Prostate gland (tissue), 2 donors: ENCODE results near the gene OSBPL2. TPM values are rescaled to one million over a fixed set of nuclear protein-coding genes. Genes with fewer than 3 reads are reported as not detected.

Source experiments
- DNase-seq: peaks from one replicate; pipeline ENCODE4 v3.0.0-alpha.2; 2019; ENCODE audit warnings: low spot score
- H3K27ac ChIP-seq, 2 donors: fragments of 200-600 bp; sonication (generic); 2 replicates each; pipeline ENCODE4 v1.5.1; 2017 to 2019
- H3K27me3 ChIP-seq: fragments of 200-600 bp; sonication (generic); replicated peaks from 2 replicates; pipeline ENCODE4 v1.5.1; 2019; ENCODE audit not compliant: insufficient read depth
- H3K36me3 ChIP-seq, 2 donors: fragments of 200-600 bp; sonication (generic); 1 replicate in 1 of 2; 2 replicates in 1 of 2; pipeline versions ENCODE4 v1.5.1 to v1.8.1; 2017 to 2019
- H3K4me1 ChIP-seq: fragments of 200-600 bp; sonication (generic); replicated peaks from 2 replicates; pipeline ENCODE4 v1.5.1; 2019
- H3K4me3 ChIP-seq, 2 donors: fragments of 200-600 bp; sonication (generic); 2 replicates each; pipeline ENCODE4 v1.5.1; 2017 to 2019
- H3K9me3 ChIP-seq: fragments of 200-600 bp; sonication (generic); 2 replicates; pipeline ENCODE4 v1.5.1; 2017
- POLR2A ChIP-seq: fragments of 450-650 bp; IDR thresholded peaks from one replicate; pipeline ENCODE4 v1.6.1; 2016; ENCODE audit warnings: antibody characterized with exemption, mild to moderate bottlenecking
- POLR2AphosphoS5 ChIP-seq: sonication (generic); formaldehyde crosslinking; IDR thresholded peaks from one replicate; pipeline ENCODE4 v1.6.1; 2017; ENCODE audit warnings: antibody characterized with exemption
- WGBS: methylation state at CpG from one replicate; pipeline ENCODE4 v1.1.5; 2018; 5-methylcytosine and 5-hydroxymethylcytosine counted together
- intact Hi-C: fragments of 100-400 bp; cut with DNase I; formaldehyde crosslinking; loops from one replicate; pipeline ENCODE4 v1.14.2; 2022
- total RNA-seq, 2 donors: library from RNA; depleted of rRNA; stranded (reverse); fragments of >200 nt; gene quantifications; one replicate each; pipeline ENCODE4 v1.1.0, GENCODE V29; 2016
- TF ChIP-seq, protein P1 (sequence below), 4 experiments: fragments of 200-600 bp in 2 of 4; fragments of 450-650 bp in 2 of 4; sonication (generic) in 2 of 4; IDR thresholded peaks; 1 replicate in 3 of 4; 2 replicates in 1 of 4; pipeline ENCODE4 v1.5.1; 2016 to 2019; ENCODE audit warnings: antibody characterized with exemption in 4 of 4, mild to moderate bottlenecking in 2 of 4, moderate library complexity in 2 of 4

Gene OSBPL2
- total RNA-seq, 2 donors from 2014 or later = 33.5 to 50.6 TPM

DNA sequence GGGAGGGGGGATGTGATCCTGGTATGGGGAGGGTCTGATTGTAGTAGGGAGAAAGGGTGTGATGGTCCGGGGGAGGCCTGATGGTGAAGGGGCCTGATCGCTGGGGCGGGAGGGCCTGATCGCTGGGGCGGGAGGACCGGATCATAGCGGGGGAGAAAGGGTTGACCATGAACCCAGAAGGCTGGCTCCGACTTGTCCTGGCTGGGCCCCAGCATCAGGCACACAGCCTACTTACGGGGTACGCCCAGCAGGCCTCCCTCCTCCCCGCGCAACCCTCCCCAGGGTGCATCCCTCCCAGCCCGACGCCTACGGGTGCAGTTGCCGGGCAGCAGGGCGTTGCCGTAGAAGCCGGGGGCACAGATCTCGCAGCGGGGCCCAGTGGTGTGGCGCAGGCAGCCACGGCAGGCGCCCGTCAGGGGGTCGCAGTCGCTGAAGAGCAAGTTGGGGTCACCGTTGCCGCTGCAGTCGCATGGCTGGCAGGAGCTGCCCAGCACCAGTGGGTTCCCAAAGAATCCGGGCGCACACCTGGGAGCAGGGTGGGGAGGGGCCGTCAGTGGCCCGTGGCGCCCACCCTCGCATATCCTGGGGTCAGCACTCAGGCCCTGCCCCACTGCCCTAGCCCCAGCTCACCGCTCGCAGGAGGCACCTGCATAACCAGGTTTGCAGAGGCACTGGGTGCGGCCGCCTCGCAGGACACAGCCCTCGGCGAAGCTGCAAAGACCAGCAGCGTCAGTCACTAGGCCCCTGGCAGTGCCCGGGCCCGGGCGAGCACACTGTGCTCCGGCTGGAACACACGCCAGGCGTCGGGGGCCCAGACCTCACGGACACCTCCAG, 85.0 kb downstream of the OSBPL2 start:
- TF ChIP-seq POLR2AphosphoS5 (no peak), POLR2A (no peak)
- TF ChIP-seq, protein P1, sequence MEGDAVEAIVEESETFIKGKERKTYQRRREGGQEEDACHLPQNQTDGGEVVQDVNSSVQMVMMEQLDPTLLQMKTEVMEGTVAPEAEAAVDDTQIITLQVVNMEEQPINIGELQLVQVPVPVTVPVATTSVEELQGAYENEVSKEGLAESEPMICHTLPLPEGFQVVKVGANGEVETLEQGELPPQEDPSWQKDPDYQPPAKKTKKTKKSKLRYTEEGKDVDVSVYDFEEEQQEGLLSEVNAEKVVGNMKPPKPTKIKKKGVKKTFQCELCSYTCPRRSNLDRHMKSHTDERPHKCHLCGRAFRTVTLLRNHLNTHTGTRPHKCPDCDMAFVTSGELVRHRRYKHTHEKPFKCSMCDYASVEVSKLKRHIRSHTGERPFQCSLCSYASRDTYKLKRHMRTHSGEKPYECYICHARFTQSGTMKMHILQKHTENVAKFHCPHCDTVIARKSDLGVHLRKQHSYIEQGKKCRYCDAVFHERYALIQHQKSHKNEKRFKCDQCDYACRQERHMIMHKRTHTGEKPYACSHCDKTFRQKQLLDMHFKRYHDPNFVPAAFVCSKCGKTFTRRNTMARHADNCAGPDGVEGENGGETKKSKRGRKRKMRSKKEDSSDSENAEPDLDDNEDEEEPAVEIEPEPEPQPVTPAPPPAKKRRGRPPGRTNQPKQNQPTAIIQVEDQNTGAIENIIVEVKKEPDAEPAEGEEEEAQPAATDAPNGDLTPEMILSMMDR (IDR thresholded peaks at IDR 0.05) = no peak
- Histone ChIP-seq H3K36me3 (no peaks in the 10 kb centered on the region), H3K9me3 (no peaks in the 10 kb centered on the region), H3K27me3 (no peaks in the 10 kb centered on the region), H3K4me1 (no peaks in the 10 kb centered on the region), H3K27ac (no peak overlapping the region), H3K4me3 (no peak overlapping the region)
- intact Hi-C loops = no loop called here
- no peak for DNase-seq
- WGBS = 86% methylated on average over 51 of the region's 52 CpGs

DNA sequence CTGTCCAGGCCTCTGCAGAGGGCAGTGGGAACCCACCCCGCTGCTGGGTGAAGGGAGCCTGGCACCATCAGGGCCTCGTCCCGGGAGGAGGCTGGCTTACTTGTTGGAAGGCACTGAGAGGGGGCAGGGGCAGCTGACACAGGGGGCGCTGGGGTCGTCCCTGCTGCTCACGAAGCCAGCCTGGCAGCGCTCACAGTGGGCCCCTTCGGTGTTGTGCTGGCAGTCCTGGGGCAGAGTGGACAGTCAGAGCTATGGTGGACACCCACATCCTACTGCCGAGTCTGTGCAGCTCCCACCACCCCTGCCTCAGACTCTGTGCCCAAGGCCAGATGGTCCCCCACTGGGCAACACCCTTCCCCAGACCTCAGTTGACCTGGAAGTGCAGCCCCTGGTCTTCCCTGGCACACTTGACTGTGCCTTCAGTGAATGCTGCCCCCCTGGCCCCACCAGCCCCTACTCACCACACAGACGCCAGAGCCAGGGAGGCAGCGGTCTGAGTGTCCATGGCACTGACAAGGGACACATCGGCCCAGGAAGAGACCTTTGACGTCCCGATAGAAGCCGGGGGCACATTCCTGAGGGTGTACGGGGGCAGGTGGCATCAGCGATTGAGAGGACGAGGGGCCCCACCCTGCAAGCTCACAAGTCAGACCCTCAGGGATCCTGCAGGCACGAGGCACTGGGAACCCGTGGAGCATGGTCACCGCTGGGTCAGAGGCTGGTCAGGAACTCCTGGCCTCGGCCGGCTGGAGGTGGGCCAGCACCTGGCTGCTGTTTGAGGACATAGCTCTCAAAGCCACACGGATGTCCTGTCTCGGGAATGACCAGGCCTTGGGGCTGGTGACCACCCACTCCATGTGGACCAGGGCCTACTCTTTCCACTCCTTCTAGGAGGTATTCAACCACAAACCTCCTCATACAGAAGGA, 85.9 kb downstream of the OSBPL2 start:
- H3K27ac ChIP-seq = no peak overlapping the region
- WGBS = 82% methylated on average over 25 of the region's 25 CpGs
- no peaks in the 10 kb centered on the region for H3K27me3 ChIP-seq
- no peak for DNase-seq
- peaks cover 0 to 2% of the 10 kb centered on the region in 2 donors for H3K36me3 ChIP-seq
- H3K4me3 ChIP-seq = no peak overlapping the region
- no peaks in the 10 kb centered on the region for H3K4me1 ChIP-seq
- intact Hi-C loops = no loop called here
- no peaks in the 10 kb centered on the region for H3K9me3 ChIP-seq
- TF ChIP-seq POLR2A (no peak), POLR2AphosphoS5 (no peak)
- TF ChIP-seq, protein P1 (IDR thresholded peaks at IDR 0.05) = no peak

DNA sequence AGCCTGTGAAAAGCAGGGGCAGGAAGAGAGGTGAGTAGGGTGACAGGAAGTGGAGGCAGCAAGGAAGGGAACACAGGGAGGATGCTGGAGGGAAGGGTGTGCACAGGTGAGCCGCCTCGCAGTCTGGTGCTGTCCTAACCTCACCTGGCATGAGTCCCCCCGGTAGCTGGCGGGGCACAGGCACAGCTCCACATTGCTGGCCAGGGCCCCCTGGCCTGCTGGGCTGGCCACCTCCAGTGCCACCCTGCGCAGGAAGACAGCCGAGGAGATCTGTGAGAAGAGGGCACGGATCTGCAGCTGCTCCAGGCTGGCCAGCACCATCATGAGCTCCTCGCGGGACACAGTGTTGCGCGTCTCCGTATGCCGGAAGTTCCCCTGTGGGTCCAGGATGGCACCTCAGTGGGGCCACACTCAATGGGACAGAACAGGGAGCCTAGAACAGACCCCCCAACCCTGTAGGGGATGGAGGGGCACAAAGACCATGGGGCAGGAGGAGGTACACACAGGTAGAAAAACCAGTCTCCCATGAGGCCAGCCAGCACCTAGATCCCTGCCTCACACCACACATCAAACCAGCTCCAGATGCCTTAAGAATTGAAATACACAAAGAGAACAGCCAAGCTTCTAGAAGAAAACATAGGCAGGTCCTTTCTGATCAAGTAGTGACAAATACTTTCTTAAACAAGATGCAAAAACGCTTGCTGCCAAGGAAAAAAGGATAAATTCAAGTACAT, 87.0 kb downstream of the OSBPL2 start:
- H3K4me1 ChIP-seq = no peaks in the 10 kb centered on the region
- TF ChIP-seq POLR2A = no peak
- no peak overlapping the region for H3K4me3 ChIP-seq
- DNase-seq = no peak
- WGBS = 92% methylated on average over 13 of the region's 14 CpGs
- no peaks in the 10 kb centered on the region for H3K9me3 ChIP-seq
- peaks cover 0 to 8% of the 10 kb centered on the region in 2 donors for H3K36me3 ChIP-seq
- H3K27ac ChIP-seq = no peak overlapping the region
- intact Hi-C loops = no loop called here
- H3K27me3 ChIP-seq = no peaks in the 10 kb centered on the region

DNA sequence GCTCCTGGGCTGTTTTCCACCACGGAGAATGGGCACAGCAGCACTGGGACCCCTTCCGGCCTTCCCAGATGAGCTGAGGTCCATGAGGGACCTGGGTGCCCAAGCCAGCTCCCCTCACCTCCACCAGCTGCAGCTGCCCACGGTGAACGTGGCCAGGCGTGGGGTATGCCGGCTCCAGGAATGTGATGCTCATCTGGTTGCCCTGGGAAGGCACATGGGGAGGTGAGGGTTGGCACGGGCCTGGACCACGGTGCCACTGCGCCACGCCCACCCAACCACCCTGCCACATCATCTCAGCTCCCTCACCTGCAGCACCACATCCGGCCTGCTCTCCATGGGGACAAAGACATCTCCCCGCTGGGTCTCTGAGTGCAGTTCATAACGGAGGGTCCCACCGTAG, 88.2 kb downstream of the OSBPL2 start:
- Histone ChIP-seq H3K4me1 (no peaks in the 10 kb centered on the region), H3K27me3 (no peaks in the 10 kb centered on the region), H3K9me3 (no peaks in the 10 kb centered on the region), H3K36me3 (peaks cover 0 to 13% of the 10 kb centered on the region in 2 donors), H3K27ac (no peak overlapping the region), H3K4me3 (no peak overlapping the region)
- no peak for DNase-seq
- TF ChIP-seq POLR2A = no peak
- TF ChIP-seq, protein P1 (IDR thresholded peaks at IDR 0.05) = no peak
- no peak for TF ChIP-seq POLR2AphosphoS5
- intact Hi-C loops = no loop called here
- WGBS = 93% methylated on average over 14 of the region's 14 CpGs
